HCT116 (cell line): ENCODE results near the gene SLC35B2. TPM values are rescaled to one million over a fixed set of nuclear protein-coding genes. Genes with fewer than 3 reads are reported as not detected.

Experiments
- ATAC-seq: fragments of 200-7000 bp; cut with Tn5 transposase; 2 replicates; pipeline ENCODE4 v1.9.1; 2020; ENCODE audit warnings: mild to moderate bottlenecking, moderate library complexity
- BruUV-seq: library from RNA; stranded (reverse); fragments of 400-500 nt; replicated peaks from 2 replicates; lab custom pipeline; 2021; lab: Mats Ljungman, UMichigan
- CTCF ChIA-PET: fragments of 300-600 bp; sonication (Branson Sonifier 250); formaldehyde crosslinking; loops from one replicate; lab custom pipeline; 2021; ENCODE audit warnings: antibody characterized with exemption; lab: Charles Lee
- POLR2A ChIA-PET: fragments of 300-600, 350-600 bp; sonication (Branson Sonifier 250); formaldehyde crosslinking; loops from one replicate; lab custom pipeline; 2021; ENCODE audit warnings: antibody characterized with exemption; lab: Charles Lee
- RAD21 ChIA-PET, 2 experiments: fragments of 300-600 bp; sonication (Branson Sonifier 250); formaldehyde crosslinking; loops; one replicate each; lab custom pipeline; 2023; ENCODE audit warnings: low total read pairs in 2 of 2; ENCODE audit not compliant: uncharacterized antibody in 2 of 2, unreplicated experiment in 2 of 2, low non-redundant PET in 1 of 2; lab: Charles Lee
- DNase-seq: peaks from one replicate; pipeline ENCODE4 v3.0.0-alpha.2; 2010; ENCODE audit warnings: low read depth, low spot score
- H2AFZ ChIP-seq: fragments of 200-600 bp; shearing (Covaris generic), sonication (generic); 2 replicates; pipeline ENCODE4 v1.6.1; 2017; ENCODE audit warnings: low read depth, mixed run types, mixed read lengths, antibody characterized with exemption, low read length; ENCODE audit not compliant: poor library complexity, severe bottlenecking
- H3K27ac ChIP-seq: 2 replicates; pipeline ENCODE4 v1.5.1; 2012; ENCODE audit warnings: low read depth, low read length
- H3K27me3 ChIP-seq: fragments of 200-600 bp; sonication (generic); 2 replicates; pipeline ENCODE4 v1.6.1; 2016; ENCODE audit warnings: mixed run types, low read length, mixed read lengths; ENCODE audit not compliant: insufficient read depth
- H3K36me3 ChIP-seq, 2 experiments: fragments of 200-500 bp in 1 of 2; fragments of 200-600 bp in 1 of 2; sonication (Bioruptor generic) in 1 of 2; sonication (generic) in 1 of 2; 2 replicates each; pipeline versions ENCODE4 v1.5.1 to v1.6.1; 2014 to 2016; ENCODE audit warnings: low read length in 2 of 2, inconsistent platforms in 1 of 2, mixed read lengths in 1 of 2, mixed run types in 1 of 2; ENCODE audit not compliant: insufficient read depth in 2 of 2, control insufficient read depth in 1 of 2
- H3K4me1 ChIP-seq, 2 experiments: fragments of 200-600 bp in 1 of 2; sonication (generic) in 1 of 2; 2 replicates each; pipeline versions ENCODE4 v1.5.1 to v1.6.1; 2012 to 2017; ENCODE audit warnings: low read length in 2 of 2, inconsistent platforms in 1 of 2, mild to moderate bottlenecking in 1 of 2, mixed read lengths in 1 of 2, mixed run types in 1 of 2, moderate library complexity in 1 of 2; ENCODE audit not compliant: insufficient read depth in 2 of 2, control insufficient read depth in 1 of 2
- H3K4me2 ChIP-seq: fragments of 200-600 bp; sonication (generic); 2 replicates; pipeline ENCODE4 v1.6.1; 2017; ENCODE audit warnings: mixed run types, low read length, mixed read lengths
- H3K4me3 ChIP-seq, 2 experiments: fragments of 200-600 bp in 1 of 2; sonication (generic) in 1 of 2; replicated peaks in 1 of 2; 2 replicates each; pipeline ENCODE4 v1.5.1; 2011 to 2016; ENCODE audit warnings: low read length in 2 of 2, control low read depth in 1 of 2, low read depth in 1 of 2, mild to moderate bottlenecking in 1 of 2, mixed read lengths in 1 of 2, mixed run types in 1 of 2
- H3K79me2 ChIP-seq: fragments of 200-600 bp; sonication (generic); 2 replicates; pipeline ENCODE4 v1.6.1; 2017; ENCODE audit warnings: mild to moderate bottlenecking, mixed run types, low read length, moderate library complexity, mixed read lengths; ENCODE audit not compliant: insufficient read depth
- H3K9ac ChIP-seq: fragments of 200-600 bp; sonication (generic); 2 replicates; pipeline ENCODE4 v1.6.1; 2016; ENCODE audit warnings: low read length, mixed read lengths
- H3K9me2 ChIP-seq: fragments of 200-600 bp; sonication (generic), shearing (Covaris generic); 2 replicates; pipeline ENCODE4 v1.6.1; 2017; ENCODE audit warnings: mixed run types, mild to moderate bottlenecking, moderate library complexity; ENCODE audit not compliant: insufficient read depth
- H3K9me3 ChIP-seq, 2 experiments: fragments of 200-500 bp in 1 of 2; fragments of 200-600 bp in 1 of 2; sonication (Bioruptor generic) in 1 of 2; sonication (generic) in 1 of 2; 2 replicates each; pipeline ENCODE4 v1.6.1; 2014 to 2017; ENCODE audit warnings: low read length in 2 of 2, mixed read lengths in 2 of 2, inconsistent platforms in 1 of 2, low read depth in 1 of 2, mild to moderate bottlenecking in 1 of 2, mixed run types in 1 of 2, moderate library complexity in 1 of 2; ENCODE audit not compliant: control insufficient read depth in 1 of 2, insufficient read depth in 1 of 2
- H4K20me1 ChIP-seq: fragments of 200-600 bp; sonication (generic), shearing (Covaris generic); 2 replicates; pipeline ENCODE4 v1.6.1; 2017; ENCODE audit warnings: mixed run types, mild to moderate bottlenecking, moderate library complexity; ENCODE audit not compliant: insufficient read depth
- CBX3 ChIP-seq: IDR thresholded peaks from 2 replicates; pipeline ENCODE4 v1.6.1; 2012; ENCODE audit warnings: low read depth
- ELF1 ChIP-seq: IDR thresholded peaks from 2 replicates; pipeline ENCODE4 v1.6.1; 2012; ENCODE audit warnings: low read depth, borderline replicate concordance
- EZH2 ChIP-seq: fragments of 200-600 bp; sonication (generic); IDR thresholded peaks from 2 replicates; pipeline ENCODE4 v1.6.1; 2017; ENCODE audit warnings: antibody characterized with exemption, mixed run types
- EZH2phosphoT487 ChIP-seq: fragments of 200-600 bp; IDR thresholded peaks from 2 replicates; pipeline ENCODE4 v1.6.1; 2018; ENCODE audit warnings: antibody characterized with exemption, borderline replicate concordance
- FOSL1 ChIP-seq: IDR thresholded peaks from 2 replicates; pipeline ENCODE4 v1.6.1; 2012; ENCODE audit warnings: low read depth
- JUND ChIP-seq: IDR thresholded peaks from 2 replicates; pipeline ENCODE4 v1.6.1; 2012
- POLR2AphosphoS5 ChIP-seq: IDR thresholded peaks from 2 replicates; pipeline ENCODE4 v1.6.1; 2011; ENCODE audit warnings: mild to moderate bottlenecking, low read depth, low read length, moderate library complexity
- RAD21 ChIP-seq: IDR thresholded peaks from 2 replicates; pipeline ENCODE4 v1.6.1; 2012; ENCODE audit warnings: low read depth, mild to moderate bottlenecking
- SIN3A ChIP-seq: IDR thresholded peaks from 2 replicates; pipeline ENCODE4 v1.6.1; 2012; ENCODE audit warnings: low read depth
- SP1 ChIP-seq: IDR thresholded peaks from 2 replicates; pipeline ENCODE4 v1.6.1; 2012; ENCODE audit warnings: low read depth
- TCF7L2 ChIP-seq: IDR thresholded peaks from 2 replicates; pipeline ENCODE4 v1.7.0; 2011; ENCODE audit warnings: borderline replicate concordance, inconsistent platforms; ENCODE audit not compliant: insufficient read depth, insufficient read length; ENCODE audit errors: extremely low read depth
- ZNF274 ChIP-seq: fragments of 200-500 bp; sonication (Bioruptor generic); IDR thresholded peaks from 2 replicates; pipeline ENCODE4 v1.6.1; 2014; ENCODE audit warnings: mild to moderate bottlenecking, low read depth, low read length, inconsistent platforms
- intact Hi-C: fragments of 100-400 bp; cut with micrococcal nuclease; formaldehyde crosslinking; loops from 2 replicates; pipeline ENCODE4 v1.10.0; 2022
- total RNA-seq: library from RNA; stranded (reverse); gene quantifications from one replicate; pipeline ENCODE4 v1.2.1, GENCODE V29; 2021; ENCODE audit not compliant: unreplicated experiment
- TF ChIP-seq, protein P1 (sequence below): IDR thresholded peaks from 2 replicates; pipeline ENCODE4 v1.6.1; 2012
- TF ChIP-seq, protein P2 (sequence below), 3 experiments: fragments of 200-600 bp in 1 of 3; sonication (generic) in 1 of 3; IDR thresholded peaks in 2 of 3; conservative IDR thresholded peaks in 1 of 3; 2 replicates each; pipeline ENCODE4 v1.5.1; 2012 to 2017; ENCODE audit warnings: low read depth in 2 of 3, low read length in 2 of 3, antibody characterized with exemption in 1 of 3, borderline replicate concordance in 1 of 3, control low read depth in 1 of 3, mild to moderate bottlenecking in 1 of 3, mixed read lengths in 1 of 3, mixed run types in 1 of 3, moderate library complexity in 1 of 3; ENCODE audit not compliant: insufficient read depth in 1 of 3
- TF ChIP-seq, protein P3 (sequence below): IDR thresholded peaks from 2 replicates; pipeline ENCODE4 v1.6.1; 2012; ENCODE audit warnings: low read depth
- TF ChIP-seq, protein P4 (sequence below): IDR thresholded peaks from 2 replicates; pipeline ENCODE4 v1.6.1; 2012

The SLC35B2 gene
- total RNA-seq, 1 experiment from 2014 or later: 50.5 TPM

DNA sequence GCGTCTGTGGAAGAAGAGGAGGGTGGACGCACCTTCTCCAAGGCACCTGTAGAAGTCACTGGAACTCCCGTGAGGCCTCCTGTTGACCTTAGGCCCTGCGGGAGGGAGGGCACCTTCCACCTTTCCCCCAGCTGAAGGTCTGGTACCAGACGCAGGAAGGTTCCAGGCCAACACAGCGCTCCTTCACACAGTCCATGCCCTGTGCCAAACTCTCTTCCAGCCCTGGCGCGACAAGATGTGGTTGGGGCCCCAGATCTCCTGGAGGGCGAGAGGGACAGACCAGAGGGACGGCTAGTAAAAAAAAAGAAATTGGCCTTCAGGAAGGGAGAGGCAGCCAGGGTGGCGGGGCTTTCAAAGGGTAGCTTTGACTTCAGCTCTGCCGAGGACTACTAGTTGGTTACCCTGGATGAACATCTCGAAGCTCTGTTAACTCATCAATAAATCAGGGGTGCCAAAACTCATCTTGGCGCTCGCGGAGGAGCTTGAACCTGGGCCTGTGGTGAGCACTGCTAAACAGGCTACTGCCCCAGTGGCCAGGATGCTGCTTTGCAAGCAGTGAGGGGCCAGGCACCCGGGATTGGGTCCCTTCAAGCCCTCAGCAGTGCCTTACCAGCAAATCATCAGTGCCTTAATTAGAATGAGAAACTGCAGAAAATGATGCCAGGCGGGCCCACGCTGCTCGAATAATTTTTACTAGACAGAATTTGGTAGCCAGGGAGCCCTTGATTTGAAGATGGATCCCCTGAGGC lies 40.9 kb upstream of the SLC35B2 start (continued):
- TF ChIP-seq, protein P1, sequence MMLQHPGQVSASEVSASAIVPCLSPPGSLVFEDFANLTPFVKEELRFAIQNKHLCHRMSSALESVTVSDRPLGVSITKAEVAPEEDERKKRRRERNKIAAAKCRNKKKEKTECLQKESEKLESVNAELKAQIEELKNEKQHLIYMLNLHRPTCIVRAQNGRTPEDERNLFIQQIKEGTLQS: no peak

DNA sequence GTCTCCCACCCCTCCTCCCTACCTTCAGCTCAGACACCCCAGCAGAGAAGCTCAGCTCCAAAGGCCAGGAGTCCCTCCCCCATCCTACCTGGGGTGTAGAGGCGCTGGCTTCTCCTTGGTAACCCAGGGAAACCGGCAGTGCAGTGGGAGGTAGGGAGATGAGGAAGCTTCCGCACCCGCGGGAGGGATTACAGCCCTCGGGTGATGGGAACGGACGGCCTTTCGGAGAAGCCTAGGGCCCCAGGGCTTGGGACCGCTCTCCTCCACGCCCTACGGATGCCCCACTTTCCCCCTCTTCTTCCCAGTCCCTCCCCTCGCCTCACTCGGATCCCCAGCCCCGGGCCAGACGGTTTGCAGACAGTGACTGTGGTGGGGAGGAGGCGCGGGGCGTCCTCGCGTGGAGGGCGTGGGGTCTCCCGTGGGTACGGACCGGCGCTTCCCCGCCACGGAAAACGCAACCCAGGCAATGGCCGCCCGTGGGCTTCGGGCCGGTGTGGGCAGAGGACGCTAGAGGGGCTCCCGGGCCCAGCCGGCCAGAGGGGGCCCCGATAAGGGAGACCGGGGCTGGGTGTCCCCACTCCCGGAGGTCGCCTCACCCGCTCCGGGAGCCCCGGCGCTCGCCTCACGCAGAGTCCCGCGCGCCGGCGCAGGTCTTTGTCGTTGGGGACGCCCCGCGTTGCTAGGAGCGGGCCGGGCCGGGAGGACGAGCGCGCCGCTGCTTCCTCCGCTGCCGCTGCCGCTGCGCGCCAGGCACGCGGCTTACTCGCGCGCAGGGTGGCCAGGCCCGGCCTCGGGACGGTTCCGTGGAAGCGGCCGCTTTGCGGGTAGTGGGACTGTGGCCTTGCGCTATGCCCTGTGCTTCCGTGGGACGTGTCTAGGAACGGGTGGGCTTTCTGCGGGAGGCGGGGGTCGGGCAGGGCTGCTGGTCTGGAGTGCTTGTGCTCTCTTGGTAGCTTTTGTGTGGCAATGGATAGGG lies 40.0 kb upstream of the SLC35B2 start:
- CTCF ChIA-PET: interaction anchor here (2.9 kb wide), 1 partner anchor 8 kb away, joined by 16 read pairs; no protein-coding TSS in a partner anchor
- TF ChIP-seq SIN3A: no peak
- TF ChIP-seq, protein P2, sequence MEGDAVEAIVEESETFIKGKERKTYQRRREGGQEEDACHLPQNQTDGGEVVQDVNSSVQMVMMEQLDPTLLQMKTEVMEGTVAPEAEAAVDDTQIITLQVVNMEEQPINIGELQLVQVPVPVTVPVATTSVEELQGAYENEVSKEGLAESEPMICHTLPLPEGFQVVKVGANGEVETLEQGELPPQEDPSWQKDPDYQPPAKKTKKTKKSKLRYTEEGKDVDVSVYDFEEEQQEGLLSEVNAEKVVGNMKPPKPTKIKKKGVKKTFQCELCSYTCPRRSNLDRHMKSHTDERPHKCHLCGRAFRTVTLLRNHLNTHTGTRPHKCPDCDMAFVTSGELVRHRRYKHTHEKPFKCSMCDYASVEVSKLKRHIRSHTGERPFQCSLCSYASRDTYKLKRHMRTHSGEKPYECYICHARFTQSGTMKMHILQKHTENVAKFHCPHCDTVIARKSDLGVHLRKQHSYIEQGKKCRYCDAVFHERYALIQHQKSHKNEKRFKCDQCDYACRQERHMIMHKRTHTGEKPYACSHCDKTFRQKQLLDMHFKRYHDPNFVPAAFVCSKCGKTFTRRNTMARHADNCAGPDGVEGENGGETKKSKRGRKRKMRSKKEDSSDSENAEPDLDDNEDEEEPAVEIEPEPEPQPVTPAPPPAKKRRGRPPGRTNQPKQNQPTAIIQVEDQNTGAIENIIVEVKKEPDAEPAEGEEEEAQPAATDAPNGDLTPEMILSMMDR (IDR thresholded peaks at IDR 0.05 in 2 of 3, conservative IDR thresholded peaks at IDR 0.05 in 1 of 3; ENCODE audit: borderline replicate concordance in 1 of 3, insufficient read depth in 1 of 3, low read depth in 2 of 3, low read length in 2 of 3): no peak
- no peak for TF ChIP-seq EZH2
- TF ChIP-seq JUND: no peak
- TF ChIP-seq ELF1: no peak
- no peak for TF ChIP-seq CBX3
- TF ChIP-seq FOSL1: no peak
- TF ChIP-seq, protein P3, sequence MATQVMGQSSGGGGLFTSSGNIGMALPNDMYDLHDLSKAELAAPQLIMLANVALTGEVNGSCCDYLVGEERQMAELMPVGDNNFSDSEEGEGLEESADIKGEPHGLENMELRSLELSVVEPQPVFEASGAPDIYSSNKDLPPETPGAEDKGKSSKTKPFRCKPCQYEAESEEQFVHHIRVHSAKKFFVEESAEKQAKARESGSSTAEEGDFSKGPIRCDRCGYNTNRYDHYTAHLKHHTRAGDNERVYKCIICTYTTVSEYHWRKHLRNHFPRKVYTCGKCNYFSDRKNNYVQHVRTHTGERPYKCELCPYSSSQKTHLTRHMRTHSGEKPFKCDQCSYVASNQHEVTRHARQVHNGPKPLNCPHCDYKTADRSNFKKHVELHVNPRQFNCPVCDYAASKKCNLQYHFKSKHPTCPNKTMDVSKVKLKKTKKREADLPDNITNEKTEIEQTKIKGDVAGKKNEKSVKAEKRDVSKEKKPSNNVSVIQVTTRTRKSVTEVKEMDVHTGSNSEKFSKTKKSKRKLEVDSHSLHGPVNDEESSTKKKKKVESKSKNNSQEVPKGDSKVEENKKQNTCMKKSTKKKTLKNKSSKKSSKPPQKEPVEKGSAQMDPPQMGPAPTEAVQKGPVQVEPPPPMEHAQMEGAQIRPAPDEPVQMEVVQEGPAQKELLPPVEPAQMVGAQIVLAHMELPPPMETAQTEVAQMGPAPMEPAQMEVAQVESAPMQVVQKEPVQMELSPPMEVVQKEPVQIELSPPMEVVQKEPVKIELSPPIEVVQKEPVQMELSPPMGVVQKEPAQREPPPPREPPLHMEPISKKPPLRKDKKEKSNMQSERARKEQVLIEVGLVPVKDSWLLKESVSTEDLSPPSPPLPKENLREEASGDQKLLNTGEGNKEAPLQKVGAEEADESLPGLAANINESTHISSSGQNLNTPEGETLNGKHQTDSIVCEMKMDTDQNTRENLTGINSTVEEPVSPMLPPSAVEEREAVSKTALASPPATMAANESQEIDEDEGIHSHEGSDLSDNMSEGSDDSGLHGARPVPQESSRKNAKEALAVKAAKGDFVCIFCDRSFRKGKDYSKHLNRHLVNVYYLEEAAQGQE: no peak
- no peak for TF ChIP-seq EZH2phosphoT487
- no peak for TF ChIP-seq SP1
- TF ChIP-seq ZNF274: no peak
- TF ChIP-seq TCF7L2: no peak
- TF ChIP-seq, protein P1: no peak
- TF ChIP-seq, protein P4, sequence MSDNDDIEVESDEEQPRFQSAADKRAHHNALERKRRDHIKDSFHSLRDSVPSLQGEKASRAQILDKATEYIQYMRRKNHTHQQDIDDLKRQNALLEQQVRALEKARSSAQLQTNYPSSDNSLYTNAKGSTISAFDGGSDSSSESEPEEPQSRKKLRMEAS: no peak
- TF ChIP-seq POLR2AphosphoS5: no peak
- TF ChIP-seq RAD21: no peak

More for the DNA sequence above, 40.0 kb upstream of the SLC35B2 start:
- no peak overlapping the region for H3K4me2 ChIP-seq
- intact Hi-C loops: no loop called here
- ATAC-seq (no peak), DNase-seq (no peak)
- no peaks in the 10 kb centered on the region for H3K9me2 ChIP-seq
- RAD21 ChIA-PET: no interaction called here
- H3K27me3 ChIP-seq: no peaks in the 10 kb centered on the region
- H3K4me1 ChIP-seq: peaks cover 4 to 9% of the 10 kb centered on the region in 2 experiments; a peak in 3 of 4 replicates
- H4K20me1 ChIP-seq: no peaks in the 10 kb centered on the region
- no peak overlapping the region for H3K9ac ChIP-seq
- H3K79me2 ChIP-seq: no peaks in the 10 kb centered on the region
- H3K27ac ChIP-seq: no peak overlapping the region
- POLR2A ChIA-PET: interaction anchor here (1.7 kb wide), 1 partner anchor 16 kb away, joined by 5 read pairs; the partner anchor contains the start of gene AARS2
- H2AFZ ChIP-seq: no peak overlapping the region
- BruUV-seq: no TSS peak
- H3K9me3 ChIP-seq: no peaks in the 10 kb centered on the region
- no peak overlapping the region for H3K4me3 ChIP-seq
- H3K36me3 ChIP-seq: peaks cover 2 to 15% of the 10 kb centered on the region in 2 experiments; a peak in 3 of 4 replicates
